Sigmoid colon (tissue), 7 donors: ENCODE results near the gene UNCX. TPM values are rescaled to one million over a fixed set of nuclear protein-coding genes. Genes with fewer than 3 reads are reported as not detected.
"Not testable (repeated sequence)": the region's sequence is repeated elsewhere in the genome, so short reads cannot be mapped to it uniquely, and the experiment has no call there.

Experiments used
- DNase-seq: peaks from one replicate; pipeline ENCODE4 v3.0.0-alpha.2; 2019
- H3K27ac ChIP-seq, 4 donors: fragments of 200-600 bp; sonication (generic); one replicate each; pipeline ENCODE4 v1.5.1; 2016 to 2019; ENCODE audit warnings: mild to moderate bottlenecking in 1 of 4
- H3K27me3 ChIP-seq, 3 donors: fragments of 200-600 bp; sonication (generic); one replicate each; pipeline ENCODE4 v1.5.1; 2019; ENCODE audit warnings: mild to moderate bottlenecking in 1 of 3
- H3K36me3 ChIP-seq, 4 donors: fragments of 200-600 bp; sonication (generic); one replicate each; pipeline ENCODE4 v1.5.1; 2016 to 2019
- H3K4me1 ChIP-seq, 4 donors: fragments of 200-600 bp; sonication (generic); one replicate each; pipeline ENCODE4 v1.5.1; 2017 to 2019
- H3K4me3 ChIP-seq, 4 donors: fragments of 200-600 bp; sonication (generic); one replicate each; pipeline ENCODE4 v1.5.1; 2017 to 2019; ENCODE audit warnings: mild to moderate bottlenecking in 2 of 4, moderate library complexity in 1 of 4
- H3K9me3 ChIP-seq, 4 donors: fragments of 200-600 bp in 3 of 4; sonication (generic) in 3 of 4; one replicate each; pipeline versions ENCODE4 v1.5.1 to v1.6.1; 2013 to 2019
- CTCF ChIP-seq, 4 experiments: fragments of 450-650 bp in 3 of 4; fragments of 200-600 bp in 1 of 4; IDR thresholded peaks; one replicate each; pipeline ENCODE4 v1.5.1; 2016 to 2019; ENCODE audit warnings: antibody characterized with exemption in 4 of 4, mild to moderate bottlenecking in 3 of 4, moderate library complexity in 2 of 4
- EP300 ChIP-seq, 4 donors: sonication (generic); formaldehyde crosslinking; IDR thresholded peaks; one replicate each; pipeline ENCODE4 v1.6.1; 2017; ENCODE audit warnings: antibody characterized with exemption in 4 of 4
- POLR2A ChIP-seq, 2 donors: fragments of 450-650 bp; IDR thresholded peaks; one replicate each; pipeline ENCODE4 v1.6.1; 2016; ENCODE audit warnings: antibody characterized with exemption in 2 of 2, mild to moderate bottlenecking in 2 of 2, moderate library complexity in 2 of 2
- POLR2AphosphoS5 ChIP-seq, 4 donors: sonication (generic); formaldehyde crosslinking; IDR thresholded peaks; one replicate each; pipeline ENCODE4 v1.6.1; 2017; ENCODE audit warnings: antibody characterized with exemption in 4 of 4
- WGBS, 2 donors: extraction: QIAGEN DNeasy Blood & Tissue Kit; methylation state at CpG; one replicate each; pipeline ENCODE4 v1.1.7; 2013; 5-methylcytosine and 5-hydroxymethylcytosine counted together
- intact Hi-C: fragments of 100-400 bp; cut with DNase I; formaldehyde crosslinking; loops from one replicate; pipeline ENCODE4 v1.15.1; 2023
- polyA plus RNA-seq, 3 donors: library from polyadenylated mRNA; stranded (reverse); fragments of 200-250 nt; gene quantifications; one replicate each; pipeline ENCODE4 v1.2.3, GENCODE V29; 2013
- total RNA-seq, 4 donors: library from RNA; depleted of rRNA; stranded (reverse); fragments of >200 nt; gene quantifications; one replicate each; pipeline ENCODE4 v1.1.0, GENCODE V29; 2016
- donor health status: healthy with polysubstance abuse.
- donor health status: Bipolar disorder and iron deficiency.
- donor health status: healthy.

The UNCX gene
- total and polyA plus RNA-seq, 7 donors: not detected

DNA sequence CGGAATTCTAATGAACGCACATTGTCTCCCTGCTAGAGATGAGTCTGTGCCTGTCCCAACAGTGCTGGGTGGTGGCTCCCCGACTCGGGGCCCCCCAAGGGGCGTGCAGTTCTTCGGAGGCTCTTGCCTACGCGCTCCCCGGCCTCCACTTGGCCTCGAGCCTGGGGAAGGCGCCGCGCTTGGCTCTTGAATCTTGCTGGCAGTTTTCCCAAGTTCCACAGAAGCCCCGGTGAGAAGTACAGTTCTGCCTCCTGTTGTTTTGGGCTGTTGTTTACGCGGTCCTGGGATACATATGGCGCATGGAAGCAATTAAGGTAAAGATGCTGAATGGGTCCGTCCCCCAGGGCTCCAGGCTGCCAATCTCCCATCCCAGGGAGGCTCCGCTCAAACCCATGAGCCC, 32.6 kb upstream of the UNCX start:
- WGBS, 2 donors: 66 to 74% methylated on average over 19 of the region's 19 CpGs
- Histone ChIP-seq H3K4me1 (peaks cover 0 to 16% (median 15%) of the 10 kb centered on the region in 4 donors), H3K4me3 (no peak overlapping the region), H3K27ac (no peak overlapping the region), H3K9me3 (no peaks in the 10 kb centered on the region), H3K27me3 (peaks cover 0 to 45% (median under 1%) of the 10 kb centered on the region in 3 donors), H3K36me3 (no peaks in the 10 kb centered on the region)
- intact Hi-C loops: no loop called here
- TF ChIP-seq POLR2A (IDR thresholded peaks at IDR 0.05) (no peak), CTCF (IDR thresholded peaks at IDR 0.05) (no peak), EP300 (IDR thresholded peaks at IDR 0.05) (no peak), POLR2AphosphoS5 (IDR thresholded peaks at IDR 0.05) (no peak)
- no peak for DNase-seq

DNA sequence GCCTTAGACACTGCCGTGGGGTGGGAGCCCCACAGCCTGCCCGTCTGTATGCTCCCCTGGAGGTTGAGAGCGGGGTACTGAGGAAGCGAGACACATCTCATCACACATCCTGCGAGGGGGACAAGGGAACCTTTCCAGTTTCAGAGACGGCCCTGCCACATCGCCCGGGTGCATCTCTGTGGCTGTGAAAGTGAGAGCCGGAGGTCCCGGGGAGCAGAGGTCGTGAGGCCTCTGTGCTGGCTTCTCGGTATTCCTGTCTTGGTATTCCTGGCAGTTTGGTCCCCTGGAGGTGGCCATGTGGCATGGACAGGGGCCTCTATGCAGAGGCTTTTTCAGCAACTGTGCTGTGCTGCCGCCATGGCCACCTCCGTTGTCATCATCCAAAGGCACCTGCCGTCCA, 30.8 kb upstream of the UNCX start:
- Histone ChIP-seq H3K27me3 (peaks cover 0 to 39% (median 0%) of the 10 kb centered on the region in 3 donors), H3K36me3 (no peaks in the 10 kb centered on the region), H3K9me3 (no peaks in the 10 kb centered on the region), H3K27ac (no peak overlapping the region), H3K4me3 (no peak overlapping the region), H3K4me1 (peaks cover 0 to 16% (median 15%) of the 10 kb centered on the region in 4 donors)
- WGBS, 2 donors: 79 to 80% methylated on average over 15 of the region's 15 CpGs
- no peak for TF ChIP-seq POLR2AphosphoS5 (IDR thresholded peaks at IDR 0.05)
- no peak for TF ChIP-seq CTCF (IDR thresholded peaks at IDR 0.05)
- TF ChIP-seq EP300 (IDR thresholded peaks at IDR 0.05): no peak
- no peak for TF ChIP-seq POLR2A (IDR thresholded peaks at IDR 0.05)
- intact Hi-C loops: no loop called here
- DNase-seq: no peak

DNA sequence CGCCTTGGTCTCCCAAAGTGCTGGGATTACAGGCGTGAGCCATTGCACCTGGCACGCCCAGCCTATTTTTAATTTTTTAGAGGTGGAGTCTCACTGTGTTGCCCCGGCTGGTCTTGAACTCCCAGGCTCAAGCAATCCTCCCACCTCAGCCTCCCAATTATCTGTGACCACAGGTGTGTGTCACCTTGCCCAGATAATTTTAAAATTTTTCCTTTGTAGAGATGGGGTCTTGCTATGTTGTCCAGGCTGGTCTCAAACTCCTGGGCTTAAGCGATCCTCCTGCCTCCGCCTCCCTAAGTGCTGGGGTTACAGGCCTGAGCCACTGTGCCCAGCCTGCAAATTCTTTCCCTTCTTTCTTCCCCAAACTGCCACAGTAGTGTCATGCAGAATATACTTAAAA, 29.8 kb upstream of the UNCX start:
- peaks cover 0 to 12% (median 11%) of the 10 kb centered on the region in 4 donors for H3K4me1 ChIP-seq
- 77 to 93% methylated on average over 6 of the region's 6 CpGs for WGBS, 2 donors
- H3K9me3 ChIP-seq, intact Hi-C loops, H3K36me3 ChIP-seq, DNase-seq, H3K27ac ChIP-seq, H3K4me3 ChIP-seq: not testable (repeated sequence)
- peaks cover 0 to 39% (median 0%) of the 10 kb centered on the region in 3 donors for H3K27me3 ChIP-seq

- peaks cover 4 to 51% (median 8%) of the 10 kb centered on the region in 3 donors for H3K27me3 ChIP-seq
- intact Hi-C loops: no loop called here
- DNase-seq: no peak
- H3K4me1 ChIP-seq: peaks cover 0 to 6% (median 5%) of the 10 kb centered on the region in 4 donors
- H3K27ac ChIP-seq: no peak overlapping the region
- no peaks in the 10 kb centered on the region for H3K9me3 ChIP-seq
- no peak overlapping the region for H3K4me3 ChIP-seq
- WGBS, 2 donors: 51 to 68% methylated on average over 19 of the region's 19 CpGs
- no peaks in the 10 kb centered on the region for H3K36me3 ChIP-seq
- TF ChIP-seq POLR2AphosphoS5 (IDR thresholded peaks at IDR 0.05) (no peak), CTCF (IDR thresholded peaks at IDR 0.05) (no peak), EP300 (IDR thresholded peaks at IDR 0.05) (no peak), POLR2A (IDR thresholded peaks at IDR 0.05) (no peak)
Measured at GRCh38 chr7:1204460-1205140, 28.1 kb upstream of the UNCX start.

- H3K4me3 ChIP-seq, intact Hi-C loops, H3K4me1 ChIP-seq, H3K27ac ChIP-seq, H3K9me3 ChIP-seq, DNase-seq, H3K36me3 ChIP-seq: not testable (repeated sequence)
- peaks cover 4 to 52% (median 19%) of the 10 kb centered on the region in 3 donors for H3K27me3 ChIP-seq
- 58 to 87% methylated on average over 7 of the region's 7 CpGs for WGBS, 2 donors
Measured at GRCh38 chr7:1205742-1206141, 26.9 kb upstream of the UNCX start.

- 81 to 82% methylated on average over 14 of the region's 14 CpGs for WGBS, 2 donors
- peaks cover 13 to 63% (median 45%) of the 10 kb centered on the region in 3 donors for H3K27me3 ChIP-seq
- intact Hi-C loops: no loop called here
- TF ChIP-seq POLR2AphosphoS5 (IDR thresholded peaks at IDR 0.05) (no peak), POLR2A (IDR thresholded peaks at IDR 0.05) (no peak), CTCF (IDR thresholded peaks at IDR 0.05) (no peak), EP300 (IDR thresholded peaks at IDR 0.05) (no peak)
- DNase-seq: no peak
- peaks cover 0 to 15% (median 11%) of the 10 kb centered on the region in 4 donors for H3K4me1 ChIP-seq
- H3K27ac ChIP-seq: no peak overlapping the region
- H3K9me3 ChIP-seq: no peaks in the 10 kb centered on the region
- H3K36me3 ChIP-seq: no peaks in the 10 kb centered on the region
- H3K4me3 ChIP-seq: no peak overlapping the region
Measured at GRCh38 chr7:1209097-1209496, 23.6 kb upstream of the UNCX start.
